Stimulated activated memory B cell treated with anti-CD40 and anti-IgM and Interleukin-4, amounts not matched to agents 10 μg/mL and 1 μg/mL and 100 μg/mL, for 72 hours (primary cell): ENCODE data around the gene KRT31.
"Not testable (repeated sequence)": the region's sequence is repeated elsewhere in the genome, so short reads cannot be mapped to it uniquely, and the experiment has no call there.

Experiments
- ATAC-seq: fragments of 150-1000 bp; cut with Tn5 transposase; 2 replicates; pipeline ENCODE4 v1.10.0; 2021
- H3K27ac Mint-ChIP-seq: one replicate; pipeline ENCODE4 v1.8.0; 2022; ENCODE audit warnings: mild to moderate bottlenecking, mixed read lengths
- H3K27me3 Mint-ChIP-seq: one replicate; pipeline ENCODE4 v1.8.0; 2022; ENCODE audit warnings: mixed read lengths
- H3K36me3 Mint-ChIP-seq: one replicate; pipeline ENCODE4 v1.8.0; 2022; ENCODE audit warnings: mixed read lengths
- H3K4me1 Mint-ChIP-seq: one replicate; pipeline ENCODE4 v1.8.0; 2022; ENCODE audit warnings: mixed read lengths
- H3K4me3 Mint-ChIP-seq: one replicate; pipeline ENCODE4 v1.8.0; 2022; ENCODE audit warnings: mild to moderate bottlenecking, moderate library complexity, mixed read lengths
- H3K9me3 Mint-ChIP-seq: one replicate; pipeline ENCODE4 v1.8.0; 2022; ENCODE audit warnings: mixed read lengths

The KRT31 gene

DNA sequence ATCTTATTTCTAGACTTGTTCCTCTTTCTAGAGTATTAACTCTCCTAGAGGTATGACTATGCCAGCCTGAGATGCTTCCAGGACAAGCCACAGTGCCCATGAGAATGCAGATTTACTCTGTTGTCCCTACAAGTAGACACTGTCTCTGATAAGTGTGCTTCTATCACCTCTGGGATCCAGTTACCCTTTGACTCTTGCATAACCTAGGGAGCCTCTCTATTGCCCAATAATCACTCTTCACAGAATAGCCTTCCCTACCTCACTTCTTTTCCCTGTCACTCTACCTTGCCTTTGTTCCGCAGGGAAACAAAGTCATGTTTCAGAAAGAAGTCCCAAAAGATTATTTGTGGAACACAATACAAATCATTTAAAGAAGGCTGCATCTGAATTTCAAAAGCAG, 13.7 kb downstream of the KRT31 start:
- Mint-ChIP-seq H3K27me3 (peaks cover 46% of the 10 kb centered on the region), H3K27ac (no peak overlapping the region), H3K36me3 (peaks cover 6% of the 10 kb centered on the region), H3K9me3 (peaks cover 12% of the 10 kb centered on the region), H3K4me3 (no peak overlapping the region), H3K4me1 (no peaks in the 10 kb centered on the region)
- no peak for ATAC-seq

DNA sequence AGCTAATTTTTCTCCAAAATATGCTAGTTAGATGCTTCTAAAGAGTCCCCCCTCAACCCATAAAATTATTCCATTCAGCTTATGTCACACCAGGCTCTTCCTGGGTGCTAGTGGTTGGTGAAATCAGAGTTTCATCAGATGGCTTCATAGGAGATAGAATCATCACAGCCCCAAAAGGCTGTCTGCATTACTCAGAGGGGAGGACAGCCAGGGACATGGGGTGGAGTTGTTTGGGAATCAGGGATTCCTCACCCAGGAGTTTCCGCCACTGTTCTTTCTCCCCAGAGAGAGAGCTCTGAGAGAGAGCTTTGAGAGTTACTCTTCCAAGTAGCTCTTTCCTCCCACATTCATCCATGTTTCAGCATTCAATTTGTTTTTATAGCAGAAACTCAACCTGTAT, 15.0 kb downstream of the KRT31 start:
- Mint-ChIP-seq H3K9me3 (peaks cover 9% of the 10 kb centered on the region), H3K27me3 (peaks cover 46% of the 10 kb centered on the region), H3K27ac (no peak overlapping the region), H3K36me3 (peaks cover 6% of the 10 kb centered on the region), H3K4me1 (no peaks in the 10 kb centered on the region), H3K4me3 (no peak overlapping the region)
- ATAC-seq, result no peak

DNA sequence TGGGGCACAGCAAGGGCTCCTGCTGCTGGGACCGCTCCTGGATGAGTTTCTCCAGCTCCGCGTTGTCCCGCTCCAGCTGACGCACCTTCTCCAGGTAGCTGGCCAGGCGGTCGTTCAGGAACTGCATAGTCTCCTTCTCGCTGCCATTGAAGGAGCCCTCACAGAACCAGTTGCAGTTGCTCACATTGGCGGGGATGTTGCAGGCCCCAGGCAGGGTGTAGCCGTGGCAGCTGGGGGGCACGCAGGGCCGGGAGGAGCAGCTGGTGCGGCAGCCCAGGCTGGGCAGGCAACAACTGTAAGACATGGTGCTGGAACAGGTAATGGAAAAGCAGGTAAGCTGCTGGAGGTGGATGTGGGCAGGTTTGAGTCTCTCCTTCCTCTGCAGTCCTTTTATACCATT, 15.5 kb downstream of the KRT31 start, which contains the start of gene KRT34:
Gene KRT34 (minus strand): TSS at position 364 of the 400 bp plus-strand sequence. CDS start 60 bp downstream, at position 304.
- peaks cover 46% of the 10 kb centered on the region for H3K27me3 Mint-ChIP-seq
- H3K4me3 Mint-ChIP-seq, H3K4me1 Mint-ChIP-seq, ATAC-seq, H3K9me3 Mint-ChIP-seq, H3K36me3 Mint-ChIP-seq, H3K27ac Mint-ChIP-seq: not testable (repeated sequence)

DNA sequence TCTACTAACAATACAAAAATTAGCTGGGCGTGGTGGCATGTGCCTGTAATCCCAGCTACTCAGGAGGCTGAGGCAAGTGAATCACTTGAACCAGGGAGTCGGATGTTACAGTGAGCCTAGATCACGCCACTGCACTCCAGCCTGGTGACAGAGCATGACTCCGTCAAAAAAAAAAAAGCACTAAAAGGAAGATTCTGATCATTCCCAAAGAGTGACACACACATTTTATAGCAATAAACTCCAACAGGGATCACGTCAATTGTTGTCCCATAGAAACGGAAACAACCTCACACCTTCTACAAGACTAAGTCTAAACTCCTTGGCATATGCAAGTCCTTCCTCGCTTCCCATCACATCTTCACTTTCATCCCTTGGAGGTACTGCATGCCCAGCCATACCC, 17.3 kb downstream of the KRT31 start:
- peaks cover 41% of the 10 kb centered on the region for H3K27me3 Mint-ChIP-seq
- not testable (repeated sequence) for H3K27ac Mint-ChIP-seq, H3K9me3 Mint-ChIP-seq, H3K4me3 Mint-ChIP-seq, H3K36me3 Mint-ChIP-seq, H3K4me1 Mint-ChIP-seq, ATAC-seq

DNA sequence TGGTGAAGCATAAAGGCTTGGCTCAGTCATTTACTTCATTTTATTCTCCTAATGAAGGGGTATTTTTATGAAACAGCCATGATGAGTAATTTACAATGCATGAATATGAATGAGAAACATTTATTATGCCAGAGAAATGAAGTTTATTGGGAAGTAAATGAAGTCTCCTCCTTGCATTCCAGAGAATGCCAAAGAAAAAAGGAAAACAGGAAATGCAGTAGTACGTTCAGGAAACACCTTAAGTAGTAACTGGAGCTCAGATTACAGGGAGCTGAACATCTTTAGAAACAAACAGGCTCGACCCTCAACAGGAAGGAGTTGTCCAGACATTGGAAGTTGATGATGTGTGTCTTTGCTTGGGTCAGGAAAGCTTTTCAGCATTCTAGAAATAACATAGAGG, 19.9 kb downstream of the KRT31 start:
- Mint-ChIP-seq H3K9me3 (peaks cover 8% of the 10 kb centered on the region), H3K36me3 (no peaks in the 10 kb centered on the region), H3K27me3 (peaks cover 32% of the 10 kb centered on the region), H3K4me3 (no peak overlapping the region), H3K4me1 (no peaks in the 10 kb centered on the region), H3K27ac (no peak overlapping the region)
- no peak for ATAC-seq

DNA sequence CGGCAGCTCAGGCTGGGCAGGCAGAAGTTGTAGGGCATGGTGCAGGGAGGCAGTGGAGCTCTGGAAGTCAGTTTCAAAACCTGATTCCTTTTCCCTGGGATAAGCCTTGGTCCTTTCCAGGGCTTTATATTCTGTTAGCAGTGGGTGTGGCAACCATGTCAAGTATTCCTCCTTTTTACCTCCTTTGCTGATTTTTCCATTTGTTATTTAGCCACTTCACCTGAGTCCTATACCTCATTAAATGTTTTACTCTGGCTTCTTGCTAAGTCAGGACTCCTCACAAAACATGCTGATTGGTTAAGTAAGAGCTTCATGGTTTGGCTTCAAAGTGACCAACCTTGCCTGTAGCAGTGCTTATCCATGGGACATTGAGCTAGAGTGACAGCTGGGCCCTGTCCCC, 27.7 kb downstream of the KRT31 start, which contains the start of gene KRT33B:
Gene KRT33B (minus strand): TSS at position 101 of the 400 bp plus-strand sequence. CDS start 63 bp downstream, at position 38.
- no peak for ATAC-seq
- H3K4me3 Mint-ChIP-seq, result no peak within 1 kb of the TSS
- H3K27me3 Mint-ChIP-seq, result peaks cover 18% of the 10 kb centered on the region
- H3K4me1 Mint-ChIP-seq, result peaks cover 6% of the 10 kb centered on the region
- H3K36me3 Mint-ChIP-seq, result no peaks in the 10 kb centered on the region
- no peak within 1 kb of the TSS for H3K27ac Mint-ChIP-seq
- H3K9me3 Mint-ChIP-seq, result peaks cover 5% of the 10 kb centered on the region

DNA sequence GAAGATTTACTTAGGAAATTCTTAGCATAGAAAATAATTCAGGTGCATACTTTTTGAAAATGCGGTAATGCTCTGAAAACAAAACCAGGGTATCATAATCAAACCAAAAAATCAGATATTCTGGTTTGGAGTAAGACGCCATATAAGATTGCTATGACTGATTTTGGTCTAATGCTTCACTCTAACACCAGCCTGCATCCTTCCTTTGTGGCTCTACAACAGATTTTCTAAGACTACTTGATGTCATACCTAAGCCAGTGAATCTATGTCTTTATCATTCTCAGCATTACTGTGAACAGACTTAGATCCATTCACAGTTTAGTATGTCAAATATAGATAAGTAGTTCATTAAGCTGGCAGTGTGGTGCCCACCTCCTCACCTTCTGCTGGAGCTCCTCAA, 28.4 kb downstream of the KRT31 start:
- no peak for ATAC-seq
- peaks cover 11% of the 10 kb centered on the region for H3K27me3 Mint-ChIP-seq
- H3K4me1 Mint-ChIP-seq, result peaks cover 6% of the 10 kb centered on the region
- no peaks in the 10 kb centered on the region for H3K9me3 Mint-ChIP-seq
- no peak overlapping the region for H3K27ac Mint-ChIP-seq
- no peaks in the 10 kb centered on the region for H3K36me3 Mint-ChIP-seq
- H3K4me3 Mint-ChIP-seq, result no peak overlapping the region

DNA sequence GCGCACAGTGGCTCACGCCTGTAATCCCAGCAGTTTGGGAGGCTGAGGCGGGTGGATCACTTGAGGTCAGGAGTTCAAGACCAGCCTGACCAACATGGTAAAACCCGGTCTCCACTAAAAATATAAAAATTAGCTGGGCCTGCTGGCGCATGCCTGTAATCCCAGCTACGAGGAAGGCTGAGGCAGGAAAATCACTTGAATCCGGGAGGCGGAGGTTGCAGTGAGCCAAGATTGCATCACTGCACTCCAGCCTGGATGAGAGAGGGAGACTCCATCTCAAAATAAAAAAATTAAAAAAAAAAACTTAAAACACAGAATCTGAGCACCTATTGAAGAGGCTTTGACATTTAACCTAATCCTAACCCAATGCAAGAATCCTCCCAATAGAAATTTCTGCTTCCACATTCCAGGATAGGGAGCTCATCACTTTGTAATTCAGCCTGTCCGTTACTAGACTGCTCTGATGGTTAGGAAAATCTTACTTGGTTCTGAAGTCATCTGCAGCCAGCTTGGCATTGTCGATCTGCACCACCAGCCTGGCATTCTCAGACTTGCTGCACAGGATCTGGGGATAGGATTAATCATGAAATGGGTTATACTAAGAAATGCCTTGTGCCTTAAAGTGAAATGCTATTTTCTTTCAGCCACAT, 29.9 kb downstream of the KRT31 start:
- Mint-ChIP-seq H3K27ac (no peak overlapping the region), H3K4me1 (peaks cover 6% of the 10 kb centered on the region), H3K27me3 (peaks cover 10% of the 10 kb centered on the region), H3K9me3 (no peaks in the 10 kb centered on the region), H3K36me3 (no peaks in the 10 kb centered on the region), H3K4me3 (no peak overlapping the region)
- ATAC-seq, result no peak

DNA sequence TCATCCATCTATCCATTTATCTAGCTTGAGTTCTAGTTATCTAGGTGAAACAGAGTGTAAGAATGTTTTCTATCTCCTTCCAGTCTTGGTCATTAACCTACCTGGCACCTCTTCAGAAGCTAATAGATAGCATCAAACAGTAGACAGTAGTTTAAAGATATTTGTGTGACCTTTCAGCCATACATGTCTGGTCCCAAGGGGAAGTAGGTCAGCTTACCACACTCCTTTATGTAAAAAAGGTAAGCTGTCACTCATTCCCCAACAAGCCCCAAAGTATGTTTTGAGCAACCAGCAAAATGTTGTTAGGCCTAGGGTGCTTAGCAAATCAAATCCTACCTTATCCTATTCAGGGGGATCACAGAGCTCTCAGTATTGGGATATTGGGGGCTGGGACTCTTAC, 31.3 kb downstream of the KRT31 start:
- Mint-ChIP-seq H3K9me3 (no peaks in the 10 kb centered on the region), H3K27me3 (peaks cover 21% of the 10 kb centered on the region), H3K27ac (no peak overlapping the region), H3K4me1 (peaks cover 6% of the 10 kb centered on the region), H3K4me3 (no peak overlapping the region), H3K36me3 (no peaks in the 10 kb centered on the region)
- ATAC-seq, result peak; percentile 40

DNA sequence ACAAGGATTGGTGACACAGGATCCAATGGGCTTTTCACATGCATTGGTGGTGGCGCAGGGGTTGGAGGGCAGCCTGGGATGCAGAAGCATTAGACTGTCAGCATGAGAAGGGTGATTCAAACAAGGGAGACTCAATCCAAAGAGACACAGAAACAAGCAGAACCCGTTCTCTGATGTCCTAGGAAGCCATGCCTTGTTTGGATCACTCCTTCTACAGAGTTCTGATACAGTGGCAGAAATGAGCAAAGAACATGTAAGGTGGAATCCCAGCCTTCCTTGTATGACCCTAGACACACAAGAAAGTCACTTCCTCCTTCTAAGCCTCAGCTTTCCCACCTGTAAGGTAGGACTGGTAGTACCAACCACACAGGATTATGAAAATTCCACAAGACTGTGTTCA, 33.5 kb downstream of the KRT31 start:
- Mint-ChIP-seq H3K36me3 (no peaks in the 10 kb centered on the region), H3K4me1 (peaks cover 6% of the 10 kb centered on the region), H3K9me3 (no peaks in the 10 kb centered on the region), H3K27ac (no peak overlapping the region), H3K27me3 (peaks cover 21% of the 10 kb centered on the region), H3K4me3 (no peak overlapping the region)
- no peak for ATAC-seq

DNA sequence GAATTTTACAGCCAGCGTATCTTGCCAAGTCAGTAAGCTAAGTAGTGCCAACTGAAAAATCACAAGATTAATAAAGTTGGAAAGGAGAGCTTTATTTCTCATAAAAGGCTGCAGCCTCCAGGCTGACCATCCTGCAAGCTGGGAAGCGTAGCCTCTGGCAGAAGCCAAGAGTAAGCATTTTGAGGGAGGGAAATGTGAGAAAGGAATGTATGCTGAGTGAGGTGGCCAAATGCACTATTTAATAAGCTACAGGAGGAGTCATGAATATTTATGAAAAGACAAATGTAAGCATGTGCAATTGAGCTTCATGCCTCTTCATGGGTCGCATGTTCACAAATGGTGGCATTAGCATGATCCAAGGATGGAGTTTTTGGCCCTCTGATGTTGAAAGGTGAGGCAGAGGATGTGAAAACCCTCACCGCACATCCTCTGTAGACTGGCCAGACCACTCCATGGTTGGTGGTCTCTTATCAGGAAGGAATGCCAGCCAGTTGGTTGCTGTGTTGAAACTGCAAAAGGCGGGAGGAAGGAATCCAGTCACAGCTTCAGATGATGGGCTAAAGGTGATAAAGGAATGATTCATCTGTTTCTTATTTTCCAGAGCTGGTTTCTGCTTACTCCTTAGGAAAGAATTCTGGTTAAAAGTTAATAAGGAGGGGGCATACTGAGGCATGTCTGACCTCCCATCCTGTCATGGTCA, 37.0 kb downstream of the KRT31 start:
- H3K36me3 Mint-ChIP-seq, result no peaks in the 10 kb centered on the region
- H3K4me1 Mint-ChIP-seq, result no peaks in the 10 kb centered on the region
- H3K9me3 Mint-ChIP-seq, result peaks cover 3% of the 10 kb centered on the region
- no peak overlapping the region for H3K4me3 Mint-ChIP-seq
- no peak overlapping the region for H3K27ac Mint-ChIP-seq
- peaks cover 35% of the 10 kb centered on the region for H3K27me3 Mint-ChIP-seq
- no peak for ATAC-seq

DNA sequence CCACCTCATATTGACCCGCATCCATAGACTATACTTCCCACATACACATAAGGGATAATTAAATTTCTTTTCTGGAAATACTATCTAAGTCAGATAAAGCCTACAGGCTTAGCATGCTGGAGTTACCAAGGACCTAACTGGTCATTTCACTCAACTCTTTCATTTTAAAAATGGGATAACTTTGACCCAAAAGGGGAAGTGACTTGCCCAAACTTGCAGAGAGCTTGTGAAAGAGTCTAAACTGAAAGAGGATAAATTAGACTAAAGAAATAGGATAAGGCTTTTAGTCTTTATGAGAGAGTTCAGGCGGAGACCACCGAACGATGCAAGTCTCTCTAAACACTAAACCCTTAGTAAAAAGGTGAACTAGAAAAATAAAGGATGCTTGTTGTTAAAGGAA, 42.9 kb downstream of the KRT31 start:
- Mint-ChIP-seq H3K27me3 (peaks cover 30% of the 10 kb centered on the region), H3K27ac (no peak overlapping the region), H3K4me1 (no peaks in the 10 kb centered on the region), H3K9me3 (peaks cover 3% of the 10 kb centered on the region), H3K4me3 (no peak overlapping the region), H3K36me3 (no peaks in the 10 kb centered on the region)
- ATAC-seq, result no peak

DNA sequence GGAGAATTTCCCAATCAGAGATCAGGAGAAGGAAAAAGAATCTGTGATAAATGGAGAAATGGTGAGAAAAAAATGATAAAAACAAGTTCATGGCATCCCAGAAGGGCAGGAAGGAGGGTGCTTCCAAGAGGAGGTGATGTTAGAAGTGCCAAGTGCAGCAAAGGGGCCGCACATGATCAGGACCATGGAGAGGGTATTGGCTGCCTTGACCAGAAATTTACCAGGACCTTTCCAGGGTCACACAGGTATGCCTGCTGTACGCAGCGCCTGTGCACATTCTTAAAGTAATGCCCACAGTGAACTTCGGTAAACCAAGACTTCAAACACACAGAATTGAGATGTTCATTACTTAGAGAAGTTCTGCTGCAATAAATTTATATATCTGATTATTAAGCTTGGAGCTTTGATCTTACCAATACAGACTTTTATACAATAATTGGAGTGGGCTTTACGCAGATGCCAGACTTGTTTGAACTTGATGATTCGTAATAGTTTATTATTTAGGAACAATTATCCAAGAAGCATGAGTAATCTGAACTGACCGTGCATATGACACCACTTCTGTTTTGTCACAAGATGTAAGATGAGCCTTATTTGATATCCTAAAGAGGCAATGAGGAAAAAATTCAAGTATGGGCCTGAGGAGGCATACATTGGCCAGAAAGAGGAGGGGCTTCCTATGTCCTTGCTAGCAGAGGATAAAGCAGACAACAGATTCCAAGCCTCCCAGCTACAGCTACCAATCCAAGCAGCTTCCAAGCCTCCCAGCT, 44.6 kb downstream of the KRT31 start:
- Mint-ChIP-seq H3K9me3 (peaks cover 3% of the 10 kb centered on the region), H3K36me3 (no peaks in the 10 kb centered on the region), H3K27me3 (peaks cover 29% of the 10 kb centered on the region), H3K4me1 (no peaks in the 10 kb centered on the region), H3K27ac (no peak overlapping the region), H3K4me3 (no peak overlapping the region)
- ATAC-seq, result no peak

DNA sequence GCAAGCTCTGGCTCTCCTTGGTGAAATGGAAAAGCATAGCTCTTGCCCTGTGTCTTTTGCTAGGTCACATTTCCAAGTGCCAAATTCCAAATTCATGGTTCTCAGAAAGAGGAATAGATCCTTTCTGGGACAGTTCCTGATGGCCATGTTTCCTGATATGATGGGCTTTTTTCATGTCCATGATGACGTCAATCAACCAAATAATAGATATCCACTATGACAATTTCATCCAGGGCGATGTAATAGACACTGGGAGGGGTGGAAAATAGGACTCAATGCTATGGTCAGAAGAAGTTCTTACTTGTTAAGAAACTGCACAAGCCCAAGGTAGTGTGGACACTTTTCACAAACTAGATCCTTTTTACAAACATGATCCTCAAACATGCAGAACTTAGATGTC, 46.2 kb downstream of the KRT31 start:
- ATAC-seq, result no peak
- Mint-ChIP-seq H3K36me3 (no peaks in the 10 kb centered on the region), H3K4me1 (no peaks in the 10 kb centered on the region), H3K9me3 (no peaks in the 10 kb centered on the region), H3K4me3 (no peak overlapping the region), H3K27ac (no peak overlapping the region), H3K27me3 (peaks cover 16% of the 10 kb centered on the region)

DNA sequence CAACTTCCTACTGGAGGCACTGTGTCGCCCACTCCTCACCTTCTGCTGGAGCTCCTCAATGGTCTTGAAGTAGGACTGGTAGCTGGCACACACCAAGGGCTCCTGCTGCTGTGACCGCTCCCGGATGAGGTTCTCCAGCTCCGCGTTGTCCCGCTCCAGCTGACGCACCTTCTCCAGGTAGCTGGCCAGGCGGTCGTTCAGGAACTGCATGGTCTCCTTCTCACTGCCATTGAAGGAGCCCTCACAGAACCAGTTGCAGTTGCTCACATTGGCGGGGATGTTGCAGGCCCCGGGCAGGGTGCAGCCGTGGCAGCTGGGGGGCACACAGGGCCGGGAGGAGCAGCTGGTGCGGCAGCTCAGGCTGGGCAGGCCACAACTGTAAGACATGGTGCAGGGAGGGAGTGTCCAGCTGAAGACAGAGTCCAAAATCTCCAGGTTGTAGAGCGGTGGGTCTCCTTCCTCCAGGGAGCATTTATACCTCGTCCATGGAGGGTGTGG, 47.0 kb downstream of the KRT31 start, which contains the start of gene KRT33A:
Gene KRT33A (minus strand): TSS at position 448 of the 498 bp plus-strand sequence. CDS start 61 bp downstream, at position 387.
- peaks cover 16% of the 10 kb centered on the region for H3K27me3 Mint-ChIP-seq

More for the DNA sequence above, 47.0 kb downstream of the KRT31 start, which contains the start of gene KRT33A:
- H3K4me3 Mint-ChIP-seq, H3K4me1 Mint-ChIP-seq, H3K27ac Mint-ChIP-seq, H3K36me3 Mint-ChIP-seq, ATAC-seq, H3K9me3 Mint-ChIP-seq: not testable (repeated sequence)
